ENCODE measurements around the gene NARF. TPM values are rescaled to one million over a fixed set of nuclear protein-coding genes. Genes with fewer than 3 reads are reported as not detected.
"Not testable (repeated sequence)": the region's sequence is repeated elsewhere in the genome, so short reads cannot be mapped to it uniquely, and the experiment has no call there.

The NARF gene
- total and polyA plus RNA-seq, 4 donors = 34.4 to 162 (median 60.9) TPM

GRCh38 chr17:82536512-82537201 is 78.1 kb downstream of the NARF start:
- Histone ChIP-seq H3K27ac (ENCODE audit: low read depth in 1 of 2, low read length in 2 of 2) (peak overlapping the region; percentile 91 to 97), H3K27me3 (ENCODE audit: control insufficient read depth in 1 of 2, insufficient read depth in 2 of 2, low read length in 1 of 2) (no peaks in the 10 kb centered on the region), H3K4me1 (ENCODE audit: control insufficient read depth in 1 of 2, insufficient read depth in 2 of 2, low read length in 2 of 2) (peaks cover 0 to 4% of the 10 kb centered on the region in 2 donors), H3K4me3 (ENCODE audit: low read length in 2 of 2) (no peak overlapping the region), H3K36me3 (ENCODE audit: control insufficient read depth in 1 of 2, insufficient read depth in 2 of 2, low read length in 1 of 2) (no peaks in the 10 kb centered on the region), H3K9me3 (ENCODE audit: control insufficient read depth, low read length) (no peaks in the 10 kb centered on the region)
- intact Hi-C loops (cut with DNase I) = no loop called here
- WGBS, 2 donors = 9% methylated on average over 6 of the region's 6 CpGs
- DNase-seq (peak in 1 of 2 donors; percentile 66), ATAC-seq (ENCODE audit: low FRiP score) (peak; percentile 78)

- H3K4me1 ChIP-seq (ENCODE audit: control insufficient read depth in 1 of 2, insufficient read depth in 2 of 2, low read length in 2 of 2); H3K4me3 ChIP-seq (ENCODE audit: low read length in 2 of 2); H3K27me3 ChIP-seq (ENCODE audit: control insufficient read depth in 1 of 2, insufficient read depth in 2 of 2, low read length in 1 of 2); H3K9me3 ChIP-seq (ENCODE audit: control insufficient read depth, low read length); intact Hi-C loops (cut with DNase I); DNase-seq; ATAC-seq (ENCODE audit: low FRiP score); H3K36me3 ChIP-seq (ENCODE audit: control insufficient read depth in 1 of 2, insufficient read depth in 2 of 2, low read length in 1 of 2): not testable (repeated sequence)
- H3K27ac ChIP-seq (ENCODE audit: low read depth in 1 of 2, low read length in 2 of 2) = peak overlapping the region; percentile 91 to 97
- 53 to 58% methylated on average over 9 of the region's 9 CpGs for WGBS, 2 donors
Measured at GRCh38 chr17:82537228-82537627, 78.7 kb downstream of the NARF start.

- WGBS, 2 donors = 92 to 93% methylated on average over 18 of the region's 18 CpGs
- intact Hi-C loops (cut with DNase I); H3K36me3 ChIP-seq (ENCODE audit: control insufficient read depth in 1 of 2, insufficient read depth in 2 of 2, low read length in 1 of 2); H3K27me3 ChIP-seq (ENCODE audit: control insufficient read depth in 1 of 2, insufficient read depth in 2 of 2, low read length in 1 of 2); H3K4me1 ChIP-seq (ENCODE audit: control insufficient read depth in 1 of 2, insufficient read depth in 2 of 2, low read length in 2 of 2); H3K4me3 ChIP-seq (ENCODE audit: low read length in 2 of 2); ATAC-seq (ENCODE audit: low FRiP score); DNase-seq; H3K9me3 ChIP-seq (ENCODE audit: control insufficient read depth, low read length): not testable (repeated sequence)
- H3K27ac ChIP-seq (ENCODE audit: low read depth in 1 of 2, low read length in 2 of 2) = peak overlapping the region in 1 of 2 donors; percentile 19
Measured at GRCh38 chr17:82539076-82539475, 80.5 kb downstream of the NARF start.

Other genes with a start within 250 kb of the NARF start
- gene CCDC57, start 245.9 kb upstream of the NARF start, total RNA-seq = 10 to 100 TPM; 31.2 to 53.4 TPM
- gene CCDC57, start 245.9 kb upstream of the NARF start, polyA plus RNA-seq = 100 to 1,000 TPM in 1 of 2 donors, 10 to 100 TPM in 1; 17.8 to 145 TPM
- gene SLC16A3, start 229.7 kb upstream of the NARF start, total RNA-seq = 10 to 100 TPM; 55.6 to 96.9 TPM
- 10 to 100 TPM in 1 of 2 donors, 1 to 10 TPM in 1; 7.6 to 20.3 TPM for gene SLC16A3, start 229.7 kb upstream of the NARF start, polyA plus RNA-seq
- 100 to 1,000 TPM; 130 to 153 TPM for gene CSNK1D, start 185.0 kb upstream of the NARF start, total RNA-seq
- gene CSNK1D, start 185.0 kb upstream of the NARF start, polyA plus RNA-seq = 10 to 100 TPM; 39.9 to 73.4 TPM
- gene CD7, start 141.1 kb upstream of the NARF start, total RNA-seq = 1 to 10 TPM; 2.6 to 3.4 TPM
- gene CD7, start 141.1 kb upstream of the NARF start, polyA plus RNA-seq = under 1 TPM; 0.33 to 0.75 TPM
- 10 to 100 TPM in 1 of 2 donors, 1 to 10 TPM in 1; 9.9 to 15.8 TPM for gene SECTM1, start 125.0 kb upstream of the NARF start, total RNA-seq
- gene SECTM1, start 125.0 kb upstream of the NARF start, polyA plus RNA-seq = 10 to 100 TPM in 1 of 2 donors, 1 to 10 TPM in 1; 4.5 to 22.5 TPM
- gene TEX19, start 99.5 kb upstream of the NARF start, total RNA-seq = not detected
- gene TEX19, start 99.5 kb upstream of the NARF start, polyA plus RNA-seq = not detected
- gene UTS2R, start 87.0 kb upstream of the NARF start, total RNA-seq = not detected
- gene UTS2R, start 87.0 kb upstream of the NARF start, polyA plus RNA-seq = not detected
- 10 to 100 TPM; 14.8 to 34.7 TPM for gene HEXD, start 40.4 kb upstream of the NARF start, total RNA-seq
- 100 to 1,000 TPM in 1 of 2 donors, 10 to 100 TPM in 1; 15.7 to 133 TPM for gene HEXD, start 40.4 kb upstream of the NARF start, polyA plus RNA-seq
- 10 to 100 TPM; 17.5 to 22.2 TPM for gene OGFOD3, start 40.2 kb upstream of the NARF start, total RNA-seq
- gene OGFOD3, start 40.2 kb upstream of the NARF start, polyA plus RNA-seq = 10 to 100 TPM; 12.0 to 25.9 TPM
- 100 to 1,000 TPM in 1 of 2 donors, 10 to 100 TPM in 1; 59.9 to 131 TPM for gene CYBC1, start 8.0 kb upstream of the NARF start, total RNA-seq
- 10 to 100 TPM; 26.5 to 65.7 TPM for gene CYBC1, start 8.0 kb upstream of the NARF start, polyA plus RNA-seq
- gene FOXK2, start 61.0 kb downstream of the NARF start, total RNA-seq = 10 to 100 TPM; 52.0 to 58.8 TPM
- 10 to 100 TPM; 15.3 to 19.5 TPM for gene FOXK2, start 61.0 kb downstream of the NARF start, polyA plus RNA-seq
- 10 to 100 TPM; 60.4 to 75.4 TPM for gene WDR45B, start 189.7 kb downstream of the NARF start, total RNA-seq
- 10 to 100 TPM; 34.7 to 54.4 TPM for gene WDR45B, start 189.7 kb downstream of the NARF start, polyA plus RNA-seq
- gene RAB40B, start 240.0 kb downstream of the NARF start, total RNA-seq = 10 to 100 TPM in 1 of 2 donors, 1 to 10 TPM in 1; 4.5 to 10.7 TPM
- gene RAB40B, start 240.0 kb downstream of the NARF start, polyA plus RNA-seq = 10 to 100 TPM; 11.6 to 19.5 TPM